ENCODE measurements around the gene SARM1. TPM values are rescaled to one million over a fixed set of nuclear protein-coding genes. Genes with fewer than 3 reads are reported as not detected.
A peak's percentile ranks its signal among the peaks of the same experiment; 100 is the strongest.

Gene SARM1
- polyA plus RNA-seq, 3 donors, result 0.78 to 7.1 (median 0.90) TPM

DNA sequence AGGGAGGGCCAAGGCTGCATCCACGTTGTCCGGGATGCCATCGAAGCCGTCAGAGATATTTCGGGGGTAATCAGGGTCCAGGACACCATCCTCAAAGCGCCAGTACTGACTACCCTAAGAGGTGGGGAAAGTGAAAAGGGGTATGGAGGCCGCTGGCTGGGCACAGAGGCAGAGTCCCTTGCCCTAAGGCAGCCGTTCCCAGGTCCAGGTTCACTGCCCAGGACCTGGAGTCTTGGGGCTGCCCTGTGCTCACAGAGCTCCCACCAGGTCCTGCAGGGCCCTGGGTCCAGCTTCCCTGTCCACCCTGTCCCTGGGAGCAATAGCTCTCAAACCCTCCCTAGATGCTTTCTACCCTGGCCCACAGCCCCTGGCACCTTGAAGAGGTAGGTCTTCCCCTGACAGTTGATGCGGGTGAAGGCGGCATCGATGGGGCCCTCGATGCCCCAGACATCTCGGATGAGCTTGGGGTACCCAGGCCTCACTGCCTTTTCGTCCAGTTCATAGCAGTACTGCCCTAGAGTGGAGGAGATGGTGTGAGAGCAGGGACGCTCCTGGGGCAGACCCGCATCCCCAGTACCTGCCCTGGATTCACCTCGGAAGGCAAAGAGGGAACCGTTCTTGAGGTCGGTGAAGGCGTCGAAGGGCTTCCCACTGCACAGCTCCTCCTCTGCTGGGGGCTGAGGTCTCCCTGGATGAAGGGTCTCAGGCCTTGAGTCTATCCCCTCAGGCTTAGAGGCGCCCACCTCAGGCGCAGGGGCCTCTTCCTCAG, 2.4 kb upstream of the SARM1 start:
- intact Hi-C loops (cut with micrococcal nuclease), result no loop called here
- H3K27me3 ChIP-seq (ENCODE audit: control insufficient read depth in 2 of 2, insufficient read depth in 2 of 2, low read length in 2 of 2), result peaks cover 13 to 20% of the 10 kb centered on the region in 2 donors
- DNase-seq, result no peak
- Mint-ChIP-seq H3K36me3 (peaks cover 21 to 35% of the 10 kb centered on the region in 2 donors), H3K27ac (peak overlapping the region in 1 of 7 donors; percentile 38), H3K4me1 (peaks cover 27% of the 10 kb centered on the region), H3K9me3 (peaks cover 0 to 5% (median 0%) of the 10 kb centered on the region in 7 donors), H3K4me3 (no peak overlapping the region), H3K27me3 (ENCODE audit: low read depth in 3 of 3) (peaks cover 21 to 33% (median 24%) of the 10 kb centered on the region in 3 donors)
- H3K27ac ChIP-seq (ENCODE audit: low read depth in 1 of 2, low read length in 2 of 2), result no peak overlapping the region
- no peak overlapping the region for H3K9ac ChIP-seq (ENCODE audit: insufficient read depth, low read length, poor library complexity, severe bottlenecking)
- no peak overlapping the region for H2AFZ ChIP-seq (ENCODE audit: insufficient read depth, low read depth, low read length, poor library complexity, severe bottlenecking)
- H3K4me2 ChIP-seq (replicated peaks; ENCODE audit: extremely low read depth, low read length, poor library complexity, severe bottlenecking), result no peak overlapping the region
- no peak overlapping the region for H3K4me3 ChIP-seq (replicated peaks in 1 of 3; ENCODE audit: low read depth in 2 of 3, low read length in 3 of 3)
- H3K4me1 ChIP-seq (ENCODE audit: control insufficient read depth in 1 of 2, insufficient read depth in 2 of 2, low read length in 2 of 2), result peaks cover 23 to 34% of the 10 kb centered on the region in 2 donors
- 92% methylated on average over 11 of the region's 23 CpGs for WGBS (ENCODE audit: insufficient coverage)
- TF ChIP-seq, protein P1, sequence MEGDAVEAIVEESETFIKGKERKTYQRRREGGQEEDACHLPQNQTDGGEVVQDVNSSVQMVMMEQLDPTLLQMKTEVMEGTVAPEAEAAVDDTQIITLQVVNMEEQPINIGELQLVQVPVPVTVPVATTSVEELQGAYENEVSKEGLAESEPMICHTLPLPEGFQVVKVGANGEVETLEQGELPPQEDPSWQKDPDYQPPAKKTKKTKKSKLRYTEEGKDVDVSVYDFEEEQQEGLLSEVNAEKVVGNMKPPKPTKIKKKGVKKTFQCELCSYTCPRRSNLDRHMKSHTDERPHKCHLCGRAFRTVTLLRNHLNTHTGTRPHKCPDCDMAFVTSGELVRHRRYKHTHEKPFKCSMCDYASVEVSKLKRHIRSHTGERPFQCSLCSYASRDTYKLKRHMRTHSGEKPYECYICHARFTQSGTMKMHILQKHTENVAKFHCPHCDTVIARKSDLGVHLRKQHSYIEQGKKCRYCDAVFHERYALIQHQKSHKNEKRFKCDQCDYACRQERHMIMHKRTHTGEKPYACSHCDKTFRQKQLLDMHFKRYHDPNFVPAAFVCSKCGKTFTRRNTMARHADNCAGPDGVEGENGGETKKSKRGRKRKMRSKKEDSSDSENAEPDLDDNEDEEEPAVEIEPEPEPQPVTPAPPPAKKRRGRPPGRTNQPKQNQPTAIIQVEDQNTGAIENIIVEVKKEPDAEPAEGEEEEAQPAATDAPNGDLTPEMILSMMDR (IDR thresholded peaks at IDR 0.05), result no peak
- peaks cover 4% of the 10 kb centered on the region for H4K20me1 ChIP-seq (ENCODE audit: insufficient read depth, low read length)
- peaks cover 16 to 17% of the 10 kb centered on the region in 2 donors for H3K36me3 ChIP-seq (replicated peaks in 1 of 2; ENCODE audit: control insufficient read depth in 1 of 2, insufficient read depth in 2 of 2, low read length in 2 of 2)
- H3K79me2 ChIP-seq (ENCODE audit: insufficient read depth, low read length), result no peaks in the 10 kb centered on the region
- peaks cover 2 to 7% of the 10 kb centered on the region in 2 donors for H3K9me3 ChIP-seq (replicated peaks in 1 of 2; ENCODE audit: control insufficient read depth in 1 of 2, insufficient read depth in 1 of 2, low read length in 2 of 2)

DNA sequence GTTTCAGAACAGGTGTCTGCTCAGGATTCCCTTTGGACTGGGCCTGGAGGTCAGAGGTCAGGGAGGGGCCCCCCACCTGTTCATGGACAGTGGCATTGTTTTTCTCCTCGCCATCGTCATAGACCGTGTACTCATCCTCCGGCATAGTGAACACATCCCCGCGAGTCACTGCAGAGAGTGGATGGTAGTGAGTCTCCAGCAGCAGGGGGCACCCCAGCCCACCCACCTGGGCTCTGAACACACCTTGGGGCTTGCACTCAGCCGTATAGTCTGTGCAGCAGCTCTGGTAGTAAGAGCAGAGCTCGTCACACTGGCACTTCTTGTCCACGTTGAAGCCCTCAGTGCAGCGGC, 1.8 kb upstream of the SARM1 start:
- TF ChIP-seq, protein P1 (IDR thresholded peaks at IDR 0.05), result no peak
- peaks cover 2 to 7% of the 10 kb centered on the region in 2 donors for H3K9me3 ChIP-seq (replicated peaks in 1 of 2; ENCODE audit: control insufficient read depth in 1 of 2, insufficient read depth in 1 of 2, low read length in 2 of 2)
- H3K27ac ChIP-seq (ENCODE audit: low read depth in 1 of 2, low read length in 2 of 2), result no peak overlapping the region
- peaks cover 10 to 12% of the 10 kb centered on the region in 2 donors for H3K36me3 ChIP-seq (replicated peaks in 1 of 2; ENCODE audit: control insufficient read depth in 1 of 2, insufficient read depth in 2 of 2, low read length in 2 of 2)
- H3K4me2 ChIP-seq (replicated peaks; ENCODE audit: extremely low read depth, low read length, poor library complexity, severe bottlenecking), result no peak overlapping the region
- peaks cover 18 to 29% of the 10 kb centered on the region in 2 donors for H3K36me3 Mint-ChIP-seq
- H3K27me3 Mint-ChIP-seq (ENCODE audit: low read depth in 3 of 3), result peaks cover 22 to 37% (median 25%) of the 10 kb centered on the region in 3 donors
- no peak overlapping the region for H3K4me3 Mint-ChIP-seq
- H3K9me3 Mint-ChIP-seq, result peaks cover 0 to 5% (median 1%) of the 10 kb centered on the region in 7 donors
- no peak overlapping the region for H3K9ac ChIP-seq (ENCODE audit: insufficient read depth, low read length, poor library complexity, severe bottlenecking)
- H3K79me2 ChIP-seq (ENCODE audit: insufficient read depth, low read length), result no peaks in the 10 kb centered on the region
- peaks cover 13 to 20% of the 10 kb centered on the region in 2 donors for H3K27me3 ChIP-seq (ENCODE audit: control insufficient read depth in 2 of 2, insufficient read depth in 2 of 2, low read length in 2 of 2)
- peaks cover 27% of the 10 kb centered on the region for H3K4me1 Mint-ChIP-seq
- 86% methylated on average over 10 of the region's 10 CpGs for WGBS (ENCODE audit: insufficient coverage)
- peaks cover 4% of the 10 kb centered on the region for H4K20me1 ChIP-seq (ENCODE audit: insufficient read depth, low read length)
- no peak overlapping the region for H2AFZ ChIP-seq (ENCODE audit: insufficient read depth, low read depth, low read length, poor library complexity, severe bottlenecking)
- DNase-seq, result no peak
- H3K4me3 ChIP-seq (replicated peaks in 1 of 3; ENCODE audit: low read depth in 2 of 3, low read length in 3 of 3), result no peak overlapping the region
- H3K27ac Mint-ChIP-seq, result no peak overlapping the region
- intact Hi-C loops (cut with micrococcal nuclease), result no loop called here
- peaks cover 23 to 34% of the 10 kb centered on the region in 2 donors for H3K4me1 ChIP-seq (ENCODE audit: control insufficient read depth in 1 of 2, insufficient read depth in 2 of 2, low read length in 2 of 2)

Data from CD14-positive monocyte (primary cell).